HG03060 (cell line): ENCODE results near the gene CXorf58.
A peak's percentile ranks its signal among the peaks of the same experiment; 100 is the strongest.
"Not testable (repeated sequence)": the region's sequence is repeated elsewhere in the genome, so short reads cannot be mapped to it uniquely, and the experiment has no call there.

Experiments used
- ATAC-seq: cut with Tn5 transposase; IDR thresholded peaks from one replicate; pipeline ENCODE4 v1.9.1; 2021; ENCODE audit warnings: low read depth, moderate number of reproducible peaks; ENCODE audit not compliant: unreplicated experiment

The CXorf58 gene, protein sequence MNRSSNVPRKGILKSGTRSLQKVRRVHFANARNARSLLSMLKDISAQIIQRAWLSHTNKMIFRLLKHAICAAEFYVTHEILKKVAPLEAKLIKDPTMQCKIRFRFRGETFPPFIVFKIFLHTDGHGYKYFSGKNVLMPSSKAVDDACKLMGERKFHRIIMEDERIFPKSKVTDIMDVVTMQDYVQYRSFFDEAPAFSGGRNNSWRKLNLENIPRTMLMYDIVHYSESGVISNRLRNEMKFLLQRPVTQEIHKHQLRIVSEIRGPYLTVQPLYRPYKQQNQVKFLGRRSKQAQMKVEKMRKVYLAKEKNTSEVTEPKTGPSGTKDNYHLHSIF

DNA sequence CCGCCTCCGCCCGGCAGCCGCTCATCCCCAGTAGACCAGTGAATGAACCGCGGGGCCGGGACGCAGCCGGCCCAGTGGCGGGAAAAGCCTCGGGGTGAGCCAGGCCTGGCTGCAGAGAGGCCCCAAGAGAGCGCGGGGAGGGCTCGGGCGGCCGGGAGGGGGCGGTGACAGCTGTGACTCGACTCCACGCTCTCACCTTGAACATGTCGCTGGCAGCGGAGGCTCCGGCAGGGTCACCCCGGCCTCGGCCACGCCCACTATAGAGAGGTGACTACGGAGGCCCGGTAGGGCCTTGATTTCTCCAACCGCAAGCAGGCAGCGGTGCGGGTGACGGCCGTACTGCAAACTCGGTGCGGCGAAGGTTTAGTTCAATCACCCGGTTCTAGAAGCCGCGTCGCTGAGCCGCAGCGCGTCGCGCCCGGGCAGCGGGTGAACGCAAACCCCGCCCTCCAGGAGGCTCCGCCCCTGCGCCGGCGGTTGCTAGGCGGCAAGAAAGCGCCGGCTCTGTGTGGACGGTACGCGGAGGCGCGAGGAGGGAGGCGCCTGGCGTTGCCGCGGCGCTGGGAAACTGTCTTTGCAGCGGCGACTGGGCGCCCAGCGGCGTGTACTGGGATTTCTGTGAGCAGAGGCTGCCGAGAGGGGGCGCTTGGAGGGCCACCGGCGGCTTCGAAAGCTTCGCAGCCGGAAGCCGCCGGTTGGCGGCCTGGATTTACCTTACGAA is at the start of gene CXorf58, which contains the start of gene APOO:
Gene CXorf58, plus strand, starts transcription at position 509 of the 721 bp plus-strand sequence. CDS start 2,297 bp downstream, outside the sequence.
Gene APOO, minus strand, starts transcription at position 441 of the 721 bp plus-strand sequence. Its CDS starts 236 bp downstream, at position 205.
- peak; percentile 75 for ATAC-seq

DNA sequence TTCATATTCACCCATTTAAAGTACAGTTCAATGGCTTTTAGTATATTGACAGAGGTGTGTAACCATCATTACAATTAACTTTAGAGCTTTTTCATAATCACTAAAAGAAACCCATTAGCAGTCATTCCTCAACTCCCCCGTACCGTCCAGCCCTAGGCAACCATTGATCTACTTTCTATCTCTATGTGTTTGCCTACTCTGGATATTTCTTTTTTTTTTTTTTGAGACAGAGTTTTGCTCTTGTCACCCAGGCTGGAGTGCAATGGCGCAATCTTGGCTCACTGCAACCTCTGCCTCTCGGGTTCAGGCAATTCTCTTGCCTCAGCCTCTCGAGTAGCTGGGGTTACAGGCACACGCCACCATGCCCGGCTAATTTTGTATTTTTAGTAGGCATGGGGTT is 48.6 kb upstream of the CXorf58 start:
- not testable (repeated sequence) for ATAC-seq

- ATAC-seq, result no peak
Measured at GRCh38 chrX:23861215-23861896, 46.5 kb upstream of the CXorf58 start.

GRCh38 chrX:23861952-23862351 is 45.9 kb upstream of the CXorf58 start:
- ATAC-seq, result not testable (repeated sequence)

GRCh38 chrX:23864742-23865326 is 43.0 kb upstream of the CXorf58 start:
- ATAC-seq, result no peak

DNA sequence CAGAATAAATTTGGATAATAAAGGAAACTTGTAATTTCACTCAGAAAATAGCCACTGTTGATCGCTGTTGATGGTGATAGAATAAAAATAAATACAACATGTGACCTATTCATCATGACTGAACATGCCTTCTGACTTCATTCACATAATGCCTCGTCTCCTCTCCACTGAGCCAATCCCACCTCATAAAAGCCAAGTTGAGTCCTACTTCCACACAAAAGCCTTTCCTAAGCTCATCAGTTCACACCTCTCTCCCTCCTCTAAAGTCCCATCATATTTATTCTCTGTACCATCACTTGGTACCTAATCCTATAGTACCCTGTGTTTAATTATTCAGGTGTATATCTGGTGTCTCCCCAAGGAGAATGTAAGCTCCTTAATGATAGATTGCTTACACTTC is 37.8 kb upstream of the CXorf58 start:
- no peak for ATAC-seq

GRCh38 chrX:23871905-23872546 is 35.8 kb upstream of the CXorf58 start:
- ATAC-seq, result no peak

- ATAC-seq, result no peak
Measured at GRCh38 chrX:23879380-23880090, 28.3 kb upstream of the CXorf58 start.

DNA sequence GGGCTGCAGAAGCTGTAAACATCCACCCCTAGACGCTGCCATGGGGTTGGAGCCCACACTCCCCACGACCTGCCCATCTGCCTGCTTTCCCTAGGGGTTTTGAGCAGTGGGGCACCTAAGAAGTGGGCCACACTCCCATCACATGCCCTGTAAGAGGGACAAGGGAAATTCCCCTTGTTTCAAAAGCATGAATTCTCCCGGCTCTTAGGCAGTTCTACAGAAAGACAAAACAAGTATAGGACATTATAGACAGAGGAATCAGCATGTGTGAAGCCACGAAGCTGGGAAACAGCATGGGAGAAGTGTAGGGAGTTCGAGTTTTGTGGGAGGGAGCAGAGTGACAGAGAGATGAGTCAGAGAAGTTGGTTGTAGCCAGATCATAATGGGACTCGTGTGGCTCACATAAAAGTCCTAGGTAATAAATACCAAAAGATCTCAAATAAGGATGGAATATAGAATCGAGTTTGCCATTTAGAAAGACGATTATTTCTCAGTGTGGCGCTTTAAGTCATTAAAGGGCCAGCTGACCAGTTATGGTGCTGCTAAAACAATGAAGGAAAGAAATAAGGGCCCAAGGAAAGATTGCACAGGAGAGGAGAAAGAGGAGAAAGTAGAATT is 24.0 kb upstream of the CXorf58 start:
- no peak for ATAC-seq

GRCh38 chrX:23884427-23885024 is 23.3 kb upstream of the CXorf58 start:
- no peak for ATAC-seq

GRCh38 chrX:23885803-23886202 is 22.0 kb upstream of the CXorf58 start:
- no peak for ATAC-seq

DNA sequence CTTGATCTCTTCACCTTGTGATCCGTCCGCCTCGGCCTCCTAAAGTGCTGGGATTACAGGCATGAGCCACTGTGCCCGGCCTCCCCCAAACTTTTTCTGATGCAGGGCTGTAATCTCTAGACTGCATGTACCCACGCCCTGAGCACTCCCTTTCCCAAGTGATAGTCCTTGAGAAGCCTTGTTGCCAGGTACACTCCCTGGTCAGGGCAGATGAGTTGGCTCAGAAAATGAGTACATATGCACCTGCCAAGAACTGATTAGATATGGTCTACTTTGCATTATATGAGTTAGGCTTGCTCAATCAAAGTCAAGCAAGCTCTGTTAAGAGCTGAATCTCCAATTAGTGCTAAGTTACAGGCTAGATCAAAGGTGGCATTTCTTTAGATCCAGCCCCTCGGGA is 20.4 kb upstream of the CXorf58 start:
- no peak for ATAC-seq

- no peak for ATAC-seq
Measured at GRCh38 chrX:23887918-23888317, 19.9 kb upstream of the CXorf58 start.

DNA sequence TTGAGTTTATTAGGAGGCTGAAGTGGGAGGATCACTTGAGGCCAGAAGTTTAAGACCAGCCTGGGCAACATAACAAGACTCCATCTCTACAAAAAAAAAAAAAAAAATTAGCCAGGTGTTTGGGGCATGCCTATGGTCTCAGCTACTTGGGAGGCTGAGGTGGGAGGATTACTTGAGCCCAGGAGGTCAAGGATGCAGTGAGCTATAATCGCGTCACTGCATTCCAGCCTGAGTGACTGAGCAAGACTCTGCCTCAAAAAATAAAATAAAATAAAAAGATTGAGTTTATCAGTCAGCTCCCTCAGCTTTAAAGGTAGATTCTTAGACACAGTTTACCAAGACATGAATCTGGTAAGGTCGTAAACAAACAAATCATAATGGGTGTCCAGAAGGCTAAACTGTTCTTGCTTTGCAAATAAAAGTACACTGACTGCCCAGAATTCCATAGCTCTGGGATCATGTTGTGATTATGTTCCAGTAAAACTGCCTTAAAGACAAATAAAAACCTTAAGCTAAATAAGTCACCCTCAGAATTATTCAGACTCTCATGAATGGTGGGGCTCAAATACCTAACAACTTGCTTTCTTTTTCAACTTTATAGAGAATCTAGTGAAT is 18.8 kb upstream of the CXorf58 start:
- ATAC-seq, result no peak

DNA sequence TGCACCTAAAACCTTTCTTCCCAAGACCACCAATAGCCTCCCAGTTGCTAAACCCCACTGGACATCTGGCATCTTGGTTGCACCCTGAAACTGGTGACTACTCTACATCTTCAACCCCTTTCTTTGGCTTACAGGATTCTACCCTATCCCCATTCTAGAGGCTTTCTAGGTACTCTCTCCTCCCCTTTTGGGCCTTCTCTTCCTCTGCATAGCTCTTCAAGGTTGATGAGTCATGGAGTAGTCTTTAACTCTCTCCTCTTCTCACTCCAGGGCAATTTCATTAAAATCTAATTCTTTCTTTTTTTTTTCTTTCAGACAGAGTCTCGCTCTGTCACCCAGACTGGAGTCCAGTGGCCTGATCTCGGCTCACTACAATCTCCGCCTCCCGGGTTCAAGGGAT is 16.9 kb upstream of the CXorf58 start:
- no peak for ATAC-seq

DNA sequence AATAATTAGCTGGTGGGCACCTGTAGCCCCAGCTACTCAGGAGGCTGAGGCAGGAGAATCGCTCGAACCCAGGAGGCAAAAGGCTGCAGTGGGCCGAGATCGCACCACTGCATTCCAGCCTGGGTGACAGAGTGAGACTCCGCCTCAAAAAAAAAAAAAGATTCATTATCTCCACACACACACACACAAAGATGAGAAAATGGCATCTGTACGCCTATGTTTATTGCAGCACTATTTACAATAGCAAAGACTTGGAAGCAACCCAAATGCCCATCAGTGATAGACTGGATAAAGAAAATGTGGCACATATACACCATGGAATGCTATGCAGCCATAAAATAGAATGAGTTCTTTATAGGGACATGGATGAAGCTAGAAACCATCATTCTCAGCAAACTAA is 12.8 kb upstream of the CXorf58 start:
- not testable (repeated sequence) for ATAC-seq

- ATAC-seq, result not testable (repeated sequence)
Measured at GRCh38 chrX:23896539-23896938, 11.3 kb upstream of the CXorf58 start.

GRCh38 chrX:23896981-23897380 is 10.8 kb upstream of the CXorf58 start:
- ATAC-seq, result no peak
